Progenitor cell of endocrine pancreas (in vitro differentiated cells): ENCODE data around the gene NLRP8. TPM values are rescaled to one million over a fixed set of nuclear protein-coding genes. Genes with fewer than 3 reads are reported as not detected.
"Not testable (repeated sequence)": the region's sequence is repeated elsewhere in the genome, so short reads cannot be mapped to it uniquely, and the experiment has no call there.

Experiments used
- DNase-seq: peaks from one replicate; pipeline ENCODE4 v3.0.0; 2021; ENCODE audit warnings: low spot score; ENCODE audit not compliant: unreplicated experiment
- H3K27ac Mint-ChIP-seq: 2 replicates; pipeline ENCODE4 v1.8.0; 2021; ENCODE audit warnings: mild to moderate bottlenecking, moderate library complexity, mixed read lengths
- H3K27me3 Mint-ChIP-seq: 2 replicates; pipeline ENCODE4 v1.8.0; 2021; ENCODE audit warnings: mixed read lengths
- H3K36me3 Mint-ChIP-seq: 2 replicates; pipeline ENCODE4 v1.8.0; 2022; ENCODE audit warnings: mixed read lengths; ENCODE audit not compliant: insufficient read depth
- H3K4me1 Mint-ChIP-seq: 2 replicates; pipeline ENCODE4 v1.8.0; 2021; ENCODE audit warnings: low read depth, mixed read lengths
- H3K4me3 Mint-ChIP-seq: 2 replicates; pipeline ENCODE4 v1.8.0; 2021; ENCODE audit warnings: low read depth, mild to moderate bottlenecking, moderate library complexity, mixed read lengths
- H3K9me3 Mint-ChIP-seq: 2 replicates; pipeline ENCODE4 v1.8.0; 2021; ENCODE audit warnings: low read depth, mixed read lengths
- CTCF ChIP-seq: fragments of 200-600 bp; sonication (generic); IDR thresholded peaks from one replicate; pipeline ENCODE4 v1.5.0; 2021; ENCODE audit warnings: antibody characterized with exemption, mild to moderate bottlenecking; ENCODE audit not compliant: unreplicated experiment
- total RNA-seq: library from RNA; stranded (reverse); gene quantifications from 2 replicates; pipeline ENCODE4 v1.2.1, GENCODE V29; 2021

NLRP8 gene
- total RNA-seq, 1 donor from 2014 or later = not detected

GRCh38 chr19:55927991-55928390, 19.6 kb upstream of the NLRP8 start:
- no peak overlapping the region for H3K4me3 Mint-ChIP-seq
- no peak for DNase-seq
- peaks cover 57% of the 10 kb centered on the region for H3K9me3 Mint-ChIP-seq
- H3K36me3 Mint-ChIP-seq = peaks cover 1% of the 10 kb centered on the region
- no peaks in the 10 kb centered on the region for H3K27me3 Mint-ChIP-seq
- no peaks in the 10 kb centered on the region for H3K4me1 Mint-ChIP-seq
- H3K27ac Mint-ChIP-seq = no peak overlapping the region
- no peak for TF ChIP-seq CTCF

- H3K27me3 Mint-ChIP-seq, H3K4me1 Mint-ChIP-seq, H3K27ac Mint-ChIP-seq, H3K36me3 Mint-ChIP-seq, DNase-seq, H3K4me3 Mint-ChIP-seq: not testable (repeated sequence)
- H3K9me3 Mint-ChIP-seq = peaks cover 57% of the 10 kb centered on the region
Measured at GRCh38 chr19:55929258-55929657, 18.4 kb upstream of the NLRP8 start.

- Mint-ChIP-seq H3K27me3 (no peaks in the 10 kb centered on the region), H3K27ac (no peak overlapping the region), H3K4me1 (no peaks in the 10 kb centered on the region), H3K9me3 (peaks cover 58% of the 10 kb centered on the region), H3K4me3 (no peak overlapping the region), H3K36me3 (peaks cover 1% of the 10 kb centered on the region)
- DNase-seq = no peak
- TF ChIP-seq CTCF = no peak
Measured at GRCh38 chr19:55930996-55931515, 16.6 kb upstream of the NLRP8 start.

- Mint-ChIP-seq H3K9me3 (peaks cover 58% of the 10 kb centered on the region), H3K27me3 (no peaks in the 10 kb centered on the region), H3K4me3 (no peak within 1 kb of the TSS), H3K36me3 (peaks cover 1% of the 10 kb centered on the region), H3K4me1 (no peaks in the 10 kb centered on the region), H3K27ac (no peak within 1 kb of the TSS)
- no peak for TF ChIP-seq CTCF
- DNase-seq = no peak
Measured at GRCh38 chr19:55931936-55932386, 15.7 kb upstream of the NLRP8 start, which contains the start of gene NLRP13. NLRP13 (minus strand) TSS chr19:55932336; CDS start chr19:55932311, 25 bp downstream.

GRCh38 chr19:55935206-55935605, 12.4 kb upstream of the NLRP8 start:
- Mint-ChIP-seq H3K27ac (no peak overlapping the region), H3K4me3 (no peak overlapping the region), H3K36me3 (peaks cover 2% of the 10 kb centered on the region), H3K4me1 (no peaks in the 10 kb centered on the region), H3K27me3 (no peaks in the 10 kb centered on the region), H3K9me3 (peaks cover 58% of the 10 kb centered on the region)
- no peak for DNase-seq
- no peak for TF ChIP-seq CTCF

- Mint-ChIP-seq H3K4me3 (no peak overlapping the region), H3K4me1 (no peaks in the 10 kb centered on the region), H3K36me3 (peaks cover 14% of the 10 kb centered on the region), H3K27ac (no peak overlapping the region), H3K9me3 (peaks cover 66% of the 10 kb centered on the region), H3K27me3 (no peaks in the 10 kb centered on the region)
- no peak for DNase-seq
- no peak for TF ChIP-seq CTCF
Measured at GRCh38 chr19:55939206-55939605, 8.4 kb upstream of the NLRP8 start.
